ENCODE results near the gene PPP3R1. TPM values are rescaled to one million over a fixed set of nuclear protein-coding genes. Genes with fewer than 3 reads are reported as not detected.

PPP3R1 gene
- total and polyA plus RNA-seq, 9 donors = 22.4 to 75.7 (median 54.0) TPM

GRCh38 chr2:68214381-68214780 lies 38.0 kb downstream of the PPP3R1 start:
- H3K9me3 ChIP-seq = no peaks in the 10 kb centered on the region
- H3K4me3 ChIP-seq = no peak overlapping the region
- 82 to 92% (median 91%) methylated on average over 5 of the region's 5 CpGs for WGBS, 3 donors
- H3K4me1 ChIP-seq (ENCODE audit: insufficient read depth) = peaks cover 3% of the 10 kb centered on the region
- no peak overlapping the region for H3K27ac ChIP-seq
- DNase-seq = no peak
- intact Hi-C loops (cut with DNase I) = no loop called here
- TF ChIP-seq POLR2A (IDR thresholded peaks at IDR 0.05) (no peak), CTCF (IDR thresholded peaks at IDR 0.05) (no peak), EP300 (IDR thresholded peaks at IDR 0.05) (no peak)
- H3K36me3 ChIP-seq = no peaks in the 10 kb centered on the region
- no peaks in the 10 kb centered on the region for H3K27me3 ChIP-seq

- Histone ChIP-seq H3K27me3 (no peaks in the 10 kb centered on the region), H3K4me3 (no peak overlapping the region), H3K27ac (no peak overlapping the region), H3K4me1 (ENCODE audit: insufficient read depth) (peaks cover 5% of the 10 kb centered on the region), H3K36me3 (no peaks in the 10 kb centered on the region), H3K9me3 (no peaks in the 10 kb centered on the region)
- TF ChIP-seq CTCF (IDR thresholded peaks at IDR 0.05) (no peak), EP300 (IDR thresholded peaks at IDR 0.05) (no peak), POLR2A (IDR thresholded peaks at IDR 0.05) (no peak)
- no peak for DNase-seq
- intact Hi-C loops (cut with DNase I) = no loop called here
Measured at GRCh38 chr2:68206793-68207192, 45.5 kb downstream of the PPP3R1 start.

GRCh38 chr2:68203587-68203986 lies 48.7 kb downstream of the PPP3R1 start:
- Histone ChIP-seq H3K9me3 (no peaks in the 10 kb centered on the region), H3K27me3 (no peaks in the 10 kb centered on the region), H3K27ac (no peak overlapping the region), H3K4me1 (ENCODE audit: insufficient read depth) (peaks cover 3% of the 10 kb centered on the region), H3K36me3 (no peaks in the 10 kb centered on the region), H3K4me3 (no peak overlapping the region)
- TF ChIP-seq CTCF (IDR thresholded peaks at IDR 0.05) (no peak), POLR2A (IDR thresholded peaks at IDR 0.05) (no peak), EP300 (IDR thresholded peaks at IDR 0.05) (no peak)
- no peak for DNase-seq
- intact Hi-C loops (cut with DNase I) = no loop called here
- 13 to 26% (median 19%) methylated on average over 3 of the region's 3 CpGs for WGBS, 3 donors

- no peaks in the 10 kb centered on the region for H3K9me3 ChIP-seq
- H3K4me3 ChIP-seq = no peak overlapping the region
- peaks cover 3% of the 10 kb centered on the region for H3K4me1 ChIP-seq (ENCODE audit: insufficient read depth)
- TF ChIP-seq EP300 (IDR thresholded peaks at IDR 0.05) = no peak
- no peak overlapping the region for H3K27ac ChIP-seq
- intact Hi-C loops (cut with DNase I) = no loop called here
- 87 to 89% (median 87%) methylated on average over 4 of the region's 4 CpGs for WGBS, 3 donors
- no peak for DNase-seq
- no peaks in the 10 kb centered on the region for H3K36me3 ChIP-seq
- no peaks in the 10 kb centered on the region for H3K27me3 ChIP-seq
Measured at GRCh38 chr2:68200157-68200787, 52.1 kb downstream of the PPP3R1 start.

GRCh38 chr2:68196120-68196716 lies 56.1 kb downstream of the PPP3R1 start:
- H3K4me1 ChIP-seq (ENCODE audit: insufficient read depth) = peaks cover 2% of the 10 kb centered on the region
- intact Hi-C loops (cut with DNase I) = no loop called here
- no peaks in the 10 kb centered on the region for H3K27me3 ChIP-seq
- no peaks in the 10 kb centered on the region for H3K36me3 ChIP-seq
- no peaks in the 10 kb centered on the region for H3K9me3 ChIP-seq
- 52 to 71% (median 55%) methylated on average over 4 of the region's 4 CpGs for WGBS, 3 donors
- H3K4me3 ChIP-seq = no peak overlapping the region
- DNase-seq = peak in 2 of 5 donors; percentile 13 to 59
- TF ChIP-seq CTCF (IDR thresholded peaks at IDR 0.05) = peak in 2 of 3 donors; percentile 30 to 48
- TF ChIP-seq EP300 (IDR thresholded peaks at IDR 0.05) = no peak
- no peak overlapping the region for H3K27ac ChIP-seq
